Testis (tissue), 2 donors: ENCODE results near the gene CYGB.

Experiments used
- POLR2A ChIP-seq: fragments of 450-650 bp; IDR thresholded peaks from one replicate; pipeline ENCODE4 v1.6.1; 2017; ENCODE audit warnings: antibody characterized with exemption, mild to moderate bottlenecking, moderate library complexity
- TF ChIP-seq, protein P1 (sequence below), 3 experiments: fragments of 450-650 bp in 2 of 3; fragments of 200-600 bp in 1 of 3; sonication (generic) in 1 of 3; IDR thresholded peaks; one replicate each; pipeline ENCODE4 v1.5.1; 2016 to 2019; ENCODE audit warnings: antibody characterized with exemption in 3 of 3, mild to moderate bottlenecking in 2 of 3, moderate library complexity in 1 of 3

DNA sequence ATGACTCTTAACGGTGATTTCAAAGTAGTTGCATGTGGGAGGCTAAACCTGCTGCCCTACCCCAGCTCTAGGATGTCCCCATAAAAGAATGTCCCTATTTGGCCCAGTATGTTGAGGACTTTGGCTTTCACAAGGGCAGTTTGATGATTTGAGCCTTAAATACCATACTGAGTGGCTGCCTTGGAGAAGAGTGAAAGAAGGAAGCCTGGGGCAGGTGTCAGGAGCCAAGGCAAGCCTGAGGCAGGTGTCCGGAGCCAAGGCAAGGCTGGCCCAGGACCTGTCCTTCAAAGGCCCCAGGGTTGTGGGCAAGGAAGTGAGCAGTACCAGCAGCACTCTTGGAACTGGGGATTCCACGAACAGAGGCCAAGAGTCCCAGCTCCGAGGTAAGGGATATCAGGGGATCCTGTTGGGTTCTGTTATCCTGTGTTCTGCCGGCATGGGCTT is 29.5 kb upstream of the CYGB start:
- TF ChIP-seq, protein P1, sequence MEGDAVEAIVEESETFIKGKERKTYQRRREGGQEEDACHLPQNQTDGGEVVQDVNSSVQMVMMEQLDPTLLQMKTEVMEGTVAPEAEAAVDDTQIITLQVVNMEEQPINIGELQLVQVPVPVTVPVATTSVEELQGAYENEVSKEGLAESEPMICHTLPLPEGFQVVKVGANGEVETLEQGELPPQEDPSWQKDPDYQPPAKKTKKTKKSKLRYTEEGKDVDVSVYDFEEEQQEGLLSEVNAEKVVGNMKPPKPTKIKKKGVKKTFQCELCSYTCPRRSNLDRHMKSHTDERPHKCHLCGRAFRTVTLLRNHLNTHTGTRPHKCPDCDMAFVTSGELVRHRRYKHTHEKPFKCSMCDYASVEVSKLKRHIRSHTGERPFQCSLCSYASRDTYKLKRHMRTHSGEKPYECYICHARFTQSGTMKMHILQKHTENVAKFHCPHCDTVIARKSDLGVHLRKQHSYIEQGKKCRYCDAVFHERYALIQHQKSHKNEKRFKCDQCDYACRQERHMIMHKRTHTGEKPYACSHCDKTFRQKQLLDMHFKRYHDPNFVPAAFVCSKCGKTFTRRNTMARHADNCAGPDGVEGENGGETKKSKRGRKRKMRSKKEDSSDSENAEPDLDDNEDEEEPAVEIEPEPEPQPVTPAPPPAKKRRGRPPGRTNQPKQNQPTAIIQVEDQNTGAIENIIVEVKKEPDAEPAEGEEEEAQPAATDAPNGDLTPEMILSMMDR (IDR thresholded peaks at IDR 0.05): no peak
- no peak for TF ChIP-seq POLR2A
